PFSK-1 (cell line): Measurements from ENCODE around the gene CMTM3.

ENCODE experiments used
- FOXP2 ChIP-seq: optimal IDR thresholded peaks from 2 replicates; pipeline ENCODE3; 2011; ENCODE audit warnings: borderline replicate concordance, control low read depth, inconsistent platforms; ENCODE audit not compliant: insufficient read depth; ENCODE audit errors: extremely low read length, extremely low read depth
- POLR2AphosphoS5 ChIP-seq: IDR thresholded peaks from 2 replicates; pipeline ENCODE4 v1.6.1; 2012; ENCODE audit warnings: low read depth, mild to moderate bottlenecking, control low read depth, low read length, moderate library complexity
- SIN3A ChIP-seq: IDR thresholded peaks from 2 replicates; pipeline ENCODE4 v1.6.1; 2012; ENCODE audit warnings: mild to moderate bottlenecking, low read length, moderate library complexity, borderline replicate concordance; ENCODE audit not compliant: insufficient read depth
- TAF1 ChIP-seq: IDR thresholded peaks from 2 replicates; pipeline ENCODE4 v1.6.1; 2012; ENCODE audit warnings: low read length, control low read depth, borderline replicate concordance; ENCODE audit not compliant: insufficient read depth
- TF ChIP-seq, protein P1 (sequence below), 2 experiments: IDR thresholded peaks; 2 replicates each; pipeline versions ENCODE4 v1.6.1 to v1.8.0; 2011 to 2012; ENCODE audit warnings: low read depth in 2 of 2, low read length in 2 of 2, control low read depth in 1 of 2, inconsistent platforms in 1 of 2, mild to moderate bottlenecking in 1 of 2, moderate library complexity in 1 of 2; ENCODE audit not compliant: insufficient read depth in 1 of 2

Gene CMTM3

DNA sequence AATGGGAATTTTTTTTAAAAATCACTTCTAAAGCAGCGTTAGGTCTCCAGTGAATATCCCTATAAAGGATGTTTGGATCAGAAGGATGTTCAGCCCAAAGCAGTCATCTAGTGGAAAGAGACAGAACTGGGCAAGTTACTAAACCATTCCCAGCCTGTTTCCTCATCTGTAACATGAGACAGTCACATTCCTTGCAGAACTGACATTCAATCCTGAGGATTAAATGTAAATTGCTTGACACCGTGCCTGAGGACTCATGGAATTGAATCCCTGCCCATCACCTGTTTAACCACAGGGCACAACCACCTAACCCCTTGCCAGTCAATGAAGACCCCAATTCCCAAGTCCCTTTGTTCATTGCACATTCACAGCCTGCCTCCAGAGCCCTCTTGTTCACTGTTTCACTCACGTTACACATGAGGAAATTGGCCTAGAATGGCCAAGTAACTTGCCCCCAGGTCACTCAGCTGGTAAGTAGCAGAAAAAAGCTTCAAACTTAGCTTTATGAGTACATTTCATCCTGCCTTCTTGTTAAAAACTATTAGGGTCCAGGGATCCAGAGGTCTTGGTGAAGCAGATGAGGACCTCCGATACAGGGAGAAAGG lies 23.8 kb upstream of the CMTM3 start:
- TF ChIP-seq TAF1 = no peak
- TF ChIP-seq, protein P1, sequence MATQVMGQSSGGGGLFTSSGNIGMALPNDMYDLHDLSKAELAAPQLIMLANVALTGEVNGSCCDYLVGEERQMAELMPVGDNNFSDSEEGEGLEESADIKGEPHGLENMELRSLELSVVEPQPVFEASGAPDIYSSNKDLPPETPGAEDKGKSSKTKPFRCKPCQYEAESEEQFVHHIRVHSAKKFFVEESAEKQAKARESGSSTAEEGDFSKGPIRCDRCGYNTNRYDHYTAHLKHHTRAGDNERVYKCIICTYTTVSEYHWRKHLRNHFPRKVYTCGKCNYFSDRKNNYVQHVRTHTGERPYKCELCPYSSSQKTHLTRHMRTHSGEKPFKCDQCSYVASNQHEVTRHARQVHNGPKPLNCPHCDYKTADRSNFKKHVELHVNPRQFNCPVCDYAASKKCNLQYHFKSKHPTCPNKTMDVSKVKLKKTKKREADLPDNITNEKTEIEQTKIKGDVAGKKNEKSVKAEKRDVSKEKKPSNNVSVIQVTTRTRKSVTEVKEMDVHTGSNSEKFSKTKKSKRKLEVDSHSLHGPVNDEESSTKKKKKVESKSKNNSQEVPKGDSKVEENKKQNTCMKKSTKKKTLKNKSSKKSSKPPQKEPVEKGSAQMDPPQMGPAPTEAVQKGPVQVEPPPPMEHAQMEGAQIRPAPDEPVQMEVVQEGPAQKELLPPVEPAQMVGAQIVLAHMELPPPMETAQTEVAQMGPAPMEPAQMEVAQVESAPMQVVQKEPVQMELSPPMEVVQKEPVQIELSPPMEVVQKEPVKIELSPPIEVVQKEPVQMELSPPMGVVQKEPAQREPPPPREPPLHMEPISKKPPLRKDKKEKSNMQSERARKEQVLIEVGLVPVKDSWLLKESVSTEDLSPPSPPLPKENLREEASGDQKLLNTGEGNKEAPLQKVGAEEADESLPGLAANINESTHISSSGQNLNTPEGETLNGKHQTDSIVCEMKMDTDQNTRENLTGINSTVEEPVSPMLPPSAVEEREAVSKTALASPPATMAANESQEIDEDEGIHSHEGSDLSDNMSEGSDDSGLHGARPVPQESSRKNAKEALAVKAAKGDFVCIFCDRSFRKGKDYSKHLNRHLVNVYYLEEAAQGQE (IDR thresholded peaks at IDR 0.05; ENCODE audit: insufficient read depth in 1 of 2, low read depth in 2 of 2, low read length in 2 of 2) = no peak
- no peak for TF ChIP-seq POLR2AphosphoS5
- TF ChIP-seq SIN3A = no peak
- no peak for TF ChIP-seq FOXP2

DNA sequence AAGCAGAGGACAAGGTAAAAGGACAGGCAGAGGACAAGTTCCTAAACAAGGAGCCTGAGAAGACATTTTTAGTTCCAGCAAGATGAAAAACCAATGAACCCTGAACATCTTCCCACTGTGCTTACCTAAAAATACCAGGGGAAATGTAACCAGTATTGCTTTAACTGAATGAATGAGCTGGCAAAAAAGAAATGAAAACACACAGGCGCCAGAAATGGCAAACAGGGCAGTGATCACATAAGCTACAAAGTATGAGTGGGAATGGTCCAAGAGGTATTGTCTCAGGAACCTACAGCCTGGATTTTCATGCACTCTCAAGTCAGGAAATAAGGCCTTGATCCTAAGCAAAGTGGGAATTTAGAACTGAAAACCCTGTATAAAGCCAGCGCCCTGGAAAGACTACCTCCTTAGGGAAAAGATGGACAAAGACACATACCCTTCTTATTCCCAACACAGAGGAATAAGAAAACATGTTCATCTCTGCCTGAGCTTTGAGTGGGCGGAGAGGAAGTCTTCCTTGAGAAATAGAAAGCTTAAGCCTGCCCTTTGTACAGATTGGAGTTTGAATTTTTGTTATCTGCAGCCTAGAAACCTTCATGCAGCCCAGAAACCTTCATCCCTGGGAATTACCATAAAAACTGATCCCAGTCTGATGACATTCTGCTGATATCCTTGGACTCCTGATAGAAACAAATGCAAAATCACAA lies 23.1 kb upstream of the CMTM3 start:
- no peak for TF ChIP-seq SIN3A
- TF ChIP-seq FOXP2 = no peak
- TF ChIP-seq, protein P1 (IDR thresholded peaks at IDR 0.05; ENCODE audit: insufficient read depth in 1 of 2, low read depth in 2 of 2, low read length in 2 of 2) = no peak
- no peak for TF ChIP-seq POLR2AphosphoS5
- TF ChIP-seq TAF1 = no peak

DNA sequence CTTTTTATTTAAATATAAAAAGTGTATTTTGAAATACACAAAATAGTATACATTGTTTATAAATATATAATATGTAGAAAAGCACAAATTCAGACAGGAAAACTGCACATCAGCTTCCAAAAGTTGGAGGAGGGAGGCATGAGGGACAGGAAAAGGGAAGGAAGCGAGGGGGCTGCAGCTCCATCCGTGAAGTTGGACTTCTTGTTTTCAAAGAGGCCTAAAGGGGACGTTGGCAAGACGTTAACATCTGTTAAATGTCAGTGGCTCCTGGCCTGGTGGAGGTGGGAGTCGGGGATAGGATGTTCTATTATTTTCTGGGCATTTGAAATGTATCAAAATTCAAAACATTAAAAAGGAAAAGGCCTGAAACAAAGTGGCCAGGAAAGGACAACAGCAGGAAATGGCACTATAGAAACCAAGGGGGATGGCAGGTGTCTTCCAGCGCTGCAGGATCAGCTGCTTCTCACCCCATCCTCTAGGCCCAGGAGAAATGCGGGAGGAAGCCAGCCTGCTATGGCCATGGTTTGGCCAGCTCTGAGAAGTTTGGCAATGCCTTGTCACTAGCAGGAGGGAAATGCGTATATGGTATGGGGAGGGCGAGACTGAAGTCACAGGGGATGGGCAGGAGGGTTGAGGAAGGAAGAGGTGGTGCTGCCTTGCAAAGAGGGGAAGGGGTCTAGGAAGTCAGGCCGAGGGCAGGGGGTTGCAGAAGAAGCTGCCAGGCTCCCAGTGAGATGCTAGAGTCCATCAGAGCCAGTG lies 18.8 kb upstream of the CMTM3 start:
- TF ChIP-seq POLR2AphosphoS5 = no peak
- TF ChIP-seq, protein P1 (IDR thresholded peaks at IDR 0.05; ENCODE audit: insufficient read depth in 1 of 2, low read depth in 2 of 2, low read length in 2 of 2) = no peak
- no peak for TF ChIP-seq SIN3A
- TF ChIP-seq TAF1 = no peak
- TF ChIP-seq FOXP2 = no peak

GRCh38 chr16:66587881-66588600 lies 16.5 kb upstream of the CMTM3 start:
- TF ChIP-seq POLR2AphosphoS5 (no peak), TAF1 (no peak), SIN3A (no peak), FOXP2 (no peak)
- TF ChIP-seq, protein P1 (IDR thresholded peaks at IDR 0.05; ENCODE audit: insufficient read depth in 1 of 2, low read depth in 2 of 2, low read length in 2 of 2) = no peak
